ENCODE results near the gene CAMK1D.

GRCh38 chr10:12799144-12799543 is 449.8 kb downstream of the CAMK1D start:
- TF ChIP-seq, protein P1, sequence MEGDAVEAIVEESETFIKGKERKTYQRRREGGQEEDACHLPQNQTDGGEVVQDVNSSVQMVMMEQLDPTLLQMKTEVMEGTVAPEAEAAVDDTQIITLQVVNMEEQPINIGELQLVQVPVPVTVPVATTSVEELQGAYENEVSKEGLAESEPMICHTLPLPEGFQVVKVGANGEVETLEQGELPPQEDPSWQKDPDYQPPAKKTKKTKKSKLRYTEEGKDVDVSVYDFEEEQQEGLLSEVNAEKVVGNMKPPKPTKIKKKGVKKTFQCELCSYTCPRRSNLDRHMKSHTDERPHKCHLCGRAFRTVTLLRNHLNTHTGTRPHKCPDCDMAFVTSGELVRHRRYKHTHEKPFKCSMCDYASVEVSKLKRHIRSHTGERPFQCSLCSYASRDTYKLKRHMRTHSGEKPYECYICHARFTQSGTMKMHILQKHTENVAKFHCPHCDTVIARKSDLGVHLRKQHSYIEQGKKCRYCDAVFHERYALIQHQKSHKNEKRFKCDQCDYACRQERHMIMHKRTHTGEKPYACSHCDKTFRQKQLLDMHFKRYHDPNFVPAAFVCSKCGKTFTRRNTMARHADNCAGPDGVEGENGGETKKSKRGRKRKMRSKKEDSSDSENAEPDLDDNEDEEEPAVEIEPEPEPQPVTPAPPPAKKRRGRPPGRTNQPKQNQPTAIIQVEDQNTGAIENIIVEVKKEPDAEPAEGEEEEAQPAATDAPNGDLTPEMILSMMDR (IDR thresholded peaks at IDR 0.05): no peak
- TF ChIP-seq POLR2A (IDR thresholded peaks at IDR 0.05): no peak
